ENCODE data around the gene JRKL. TPM values are rescaled to one million over a fixed set of nuclear protein-coding genes. Genes with fewer than 3 reads are reported as not detected.
"Not testable (repeated sequence)": the region's sequence is repeated elsewhere in the genome, so short reads cannot be mapped to it uniquely, and the experiment has no call there.

Gene JRKL
- total and polyA plus RNA-seq, 4 donors: 8.0 to 13.6 (median 11.8) TPM

GRCh38 chr11:96391698-96392307 is 2.0 kb downstream of the JRKL start:
- no CpG with 5 or more reads among the region's 3 CpGs for WGBS (ENCODE audit: insufficient coverage)
- DNase-seq (ENCODE audit: low read depth in 4 of 6, low spot score in 6 of 6): peak in 1 of 6 donors; percentile 4
- Histone ChIP-seq H3K9me3 (ENCODE audit: control insufficient read depth, insufficient read depth, low read length) (no peaks in the 10 kb centered on the region), H3K4me3 (ENCODE audit: low read depth, low read length) (no peak overlapping the region), H3K36me3 (ENCODE audit: control insufficient read depth, insufficient read depth, low read length) (no peaks in the 10 kb centered on the region), H3K4me1 (ENCODE audit: control insufficient read depth, insufficient read depth, low read length) (no peaks in the 10 kb centered on the region), H3K27me3 (ENCODE audit: control insufficient read depth, insufficient read depth, low read length) (no peaks in the 10 kb centered on the region), H3K27ac (ENCODE audit: low read depth, low read length) (no peak overlapping the region)

GRCh38 chr11:96393753-96394348 is 4.0 kb downstream of the JRKL start:
- no peaks in the 10 kb centered on the region for H3K27me3 ChIP-seq (ENCODE audit: control insufficient read depth, insufficient read depth, low read length)
- H3K27ac ChIP-seq (ENCODE audit: low read depth, low read length): no peak overlapping the region
- no peak overlapping the region for H3K4me3 ChIP-seq (ENCODE audit: low read depth, low read length)
- no peaks in the 10 kb centered on the region for H3K9me3 ChIP-seq (ENCODE audit: control insufficient read depth, insufficient read depth, low read length)
- DNase-seq (ENCODE audit: low read depth in 4 of 6, low spot score in 6 of 6): peak in 3 of 6 donors; percentile 31 to 83 (median 61)
- H3K36me3 ChIP-seq (ENCODE audit: control insufficient read depth, insufficient read depth, low read length): no peaks in the 10 kb centered on the region
- no peaks in the 10 kb centered on the region for H3K4me1 ChIP-seq (ENCODE audit: control insufficient read depth, insufficient read depth, low read length)
- WGBS (ENCODE audit: insufficient coverage): no CpG with 5 or more reads among the region's 1 CpG

GRCh38 chr11:96394773-96395172 is 5.0 kb downstream of the JRKL start:
- H3K27me3 ChIP-seq (ENCODE audit: control insufficient read depth, insufficient read depth, low read length): no peaks in the 10 kb centered on the region
- no peaks in the 10 kb centered on the region for H3K9me3 ChIP-seq (ENCODE audit: control insufficient read depth, insufficient read depth, low read length)
- H3K36me3 ChIP-seq (ENCODE audit: control insufficient read depth, insufficient read depth, low read length): no peaks in the 10 kb centered on the region
- H3K27ac ChIP-seq (ENCODE audit: low read depth, low read length): no peak overlapping the region
- no peaks in the 10 kb centered on the region for H3K4me1 ChIP-seq (ENCODE audit: control insufficient read depth, insufficient read depth, low read length)
- H3K4me3 ChIP-seq (ENCODE audit: low read depth, low read length): no peak overlapping the region
- no peak for DNase-seq (ENCODE audit: low read depth in 4 of 6, low spot score in 6 of 6)

- no peaks in the 10 kb centered on the region for H3K9me3 ChIP-seq (ENCODE audit: control insufficient read depth, insufficient read depth, low read length)
- no peaks in the 10 kb centered on the region for H3K27me3 ChIP-seq (ENCODE audit: control insufficient read depth, insufficient read depth, low read length)
- H3K27ac ChIP-seq (ENCODE audit: low read depth, low read length): no peak overlapping the region
- no peak for DNase-seq (ENCODE audit: low read depth in 4 of 6, low spot score in 6 of 6)
- no peaks in the 10 kb centered on the region for H3K36me3 ChIP-seq (ENCODE audit: control insufficient read depth, insufficient read depth, low read length)
- no peaks in the 10 kb centered on the region for H3K4me1 ChIP-seq (ENCODE audit: control insufficient read depth, insufficient read depth, low read length)
- no peak overlapping the region for H3K4me3 ChIP-seq (ENCODE audit: low read depth, low read length)
- WGBS (ENCODE audit: insufficient coverage): 100% methylated on average over 2 of the region's 4 CpGs
Observed at GRCh38 chr11:96396637-96397036, 6.8 kb downstream of the JRKL start.

- H3K36me3 ChIP-seq (ENCODE audit: control insufficient read depth, insufficient read depth, low read length): no peaks in the 10 kb centered on the region
- no peak overlapping the region for H3K27ac ChIP-seq (ENCODE audit: low read depth, low read length)
- no peaks in the 10 kb centered on the region for H3K27me3 ChIP-seq (ENCODE audit: control insufficient read depth, insufficient read depth, low read length)
- no peaks in the 10 kb centered on the region for H3K9me3 ChIP-seq (ENCODE audit: control insufficient read depth, insufficient read depth, low read length)
- no peak overlapping the region for H3K4me3 ChIP-seq (ENCODE audit: low read depth, low read length)
- WGBS (ENCODE audit: insufficient coverage): no CpG with 5 or more reads among the region's 3 CpGs
- no peak for DNase-seq (ENCODE audit: low read depth in 4 of 6, low spot score in 6 of 6)
- H3K4me1 ChIP-seq (ENCODE audit: control insufficient read depth, insufficient read depth, low read length): no peaks in the 10 kb centered on the region
Observed at GRCh38 chr11:96397863-96398262, 8.1 kb downstream of the JRKL start.

- Histone ChIP-seq H3K36me3 (ENCODE audit: control insufficient read depth, insufficient read depth, low read length) (no peaks in the 10 kb centered on the region), H3K4me3 (ENCODE audit: low read depth, low read length) (no peak overlapping the region), H3K27ac (ENCODE audit: low read depth, low read length) (no peak overlapping the region), H3K9me3 (ENCODE audit: control insufficient read depth, insufficient read depth, low read length) (no peaks in the 10 kb centered on the region), H3K4me1 (ENCODE audit: control insufficient read depth, insufficient read depth, low read length) (no peaks in the 10 kb centered on the region), H3K27me3 (ENCODE audit: control insufficient read depth, insufficient read depth, low read length) (no peaks in the 10 kb centered on the region)
- no CpG with 5 or more reads among the region's 1 CpG for WGBS (ENCODE audit: insufficient coverage)
- DNase-seq (ENCODE audit: low read depth in 4 of 6, low spot score in 6 of 6): no peak
Observed at GRCh38 chr11:96400697-96401096, 10.9 kb downstream of the JRKL start.

GRCh38 chr11:96411412-96411811 is 21.6 kb downstream of the JRKL start:
- 83% methylated on average over 1 of the region's 18 CpGs for WGBS (ENCODE audit: insufficient coverage)
- not testable (repeated sequence) for H3K36me3 ChIP-seq (ENCODE audit: control insufficient read depth, insufficient read depth, low read length); H3K9me3 ChIP-seq (ENCODE audit: control insufficient read depth, insufficient read depth, low read length); H3K4me3 ChIP-seq (ENCODE audit: low read depth, low read length); H3K27ac ChIP-seq (ENCODE audit: low read depth, low read length); DNase-seq (ENCODE audit: low read depth in 4 of 6, low spot score in 6 of 6); H3K27me3 ChIP-seq (ENCODE audit: control insufficient read depth, insufficient read depth, low read length); H3K4me1 ChIP-seq (ENCODE audit: control insufficient read depth, insufficient read depth, low read length)

- Histone ChIP-seq H3K36me3 (ENCODE audit: control insufficient read depth, insufficient read depth, low read length) (no peaks in the 10 kb centered on the region), H3K27me3 (ENCODE audit: control insufficient read depth, insufficient read depth, low read length) (no peaks in the 10 kb centered on the region), H3K4me3 (ENCODE audit: low read depth, low read length) (no peak overlapping the region), H3K27ac (ENCODE audit: low read depth, low read length) (no peak overlapping the region), H3K4me1 (ENCODE audit: control insufficient read depth, insufficient read depth, low read length) (no peaks in the 10 kb centered on the region), H3K9me3 (ENCODE audit: control insufficient read depth, insufficient read depth, low read length) (no peaks in the 10 kb centered on the region)
- no peak for DNase-seq (ENCODE audit: low read depth in 4 of 6, low spot score in 6 of 6)
- no CpG with 5 or more reads among the region's 1 CpG for WGBS (ENCODE audit: insufficient coverage)
Observed at GRCh38 chr11:96412761-96413381, 23.1 kb downstream of the JRKL start.

- Histone ChIP-seq H3K27me3 (ENCODE audit: control insufficient read depth, insufficient read depth, low read length) (no peaks in the 10 kb centered on the region), H3K4me1 (ENCODE audit: control insufficient read depth, insufficient read depth, low read length) (no peaks in the 10 kb centered on the region), H3K27ac (ENCODE audit: low read depth, low read length) (no peak overlapping the region), H3K9me3 (ENCODE audit: control insufficient read depth, insufficient read depth, low read length) (no peaks in the 10 kb centered on the region), H3K36me3 (ENCODE audit: control insufficient read depth, insufficient read depth, low read length) (no peaks in the 10 kb centered on the region), H3K4me3 (ENCODE audit: low read depth, low read length) (no peak overlapping the region)
- no peak for DNase-seq (ENCODE audit: low read depth in 4 of 6, low spot score in 6 of 6)
Observed at GRCh38 chr11:96413408-96413807, 23.6 kb downstream of the JRKL start.

GRCh38 chr11:96424693-96425092 is 34.9 kb downstream of the JRKL start:
- Histone ChIP-seq H3K36me3 (ENCODE audit: control insufficient read depth, insufficient read depth, low read length) (no peaks in the 10 kb centered on the region), H3K27me3 (ENCODE audit: control insufficient read depth, insufficient read depth, low read length) (no peaks in the 10 kb centered on the region), H3K27ac (ENCODE audit: low read depth, low read length) (no peak overlapping the region), H3K4me3 (ENCODE audit: low read depth, low read length) (no peak overlapping the region), H3K4me1 (ENCODE audit: control insufficient read depth, insufficient read depth, low read length) (no peaks in the 10 kb centered on the region), H3K9me3 (ENCODE audit: control insufficient read depth, insufficient read depth, low read length) (peaks cover 1% of the 10 kb centered on the region)
- DNase-seq (ENCODE audit: low read depth in 4 of 6, low spot score in 6 of 6): no peak
- no CpG with 5 or more reads among the region's 2 CpGs for WGBS (ENCODE audit: insufficient coverage)
